ENCODE data around the gene ABI3.

ABI3 gene

DNA sequence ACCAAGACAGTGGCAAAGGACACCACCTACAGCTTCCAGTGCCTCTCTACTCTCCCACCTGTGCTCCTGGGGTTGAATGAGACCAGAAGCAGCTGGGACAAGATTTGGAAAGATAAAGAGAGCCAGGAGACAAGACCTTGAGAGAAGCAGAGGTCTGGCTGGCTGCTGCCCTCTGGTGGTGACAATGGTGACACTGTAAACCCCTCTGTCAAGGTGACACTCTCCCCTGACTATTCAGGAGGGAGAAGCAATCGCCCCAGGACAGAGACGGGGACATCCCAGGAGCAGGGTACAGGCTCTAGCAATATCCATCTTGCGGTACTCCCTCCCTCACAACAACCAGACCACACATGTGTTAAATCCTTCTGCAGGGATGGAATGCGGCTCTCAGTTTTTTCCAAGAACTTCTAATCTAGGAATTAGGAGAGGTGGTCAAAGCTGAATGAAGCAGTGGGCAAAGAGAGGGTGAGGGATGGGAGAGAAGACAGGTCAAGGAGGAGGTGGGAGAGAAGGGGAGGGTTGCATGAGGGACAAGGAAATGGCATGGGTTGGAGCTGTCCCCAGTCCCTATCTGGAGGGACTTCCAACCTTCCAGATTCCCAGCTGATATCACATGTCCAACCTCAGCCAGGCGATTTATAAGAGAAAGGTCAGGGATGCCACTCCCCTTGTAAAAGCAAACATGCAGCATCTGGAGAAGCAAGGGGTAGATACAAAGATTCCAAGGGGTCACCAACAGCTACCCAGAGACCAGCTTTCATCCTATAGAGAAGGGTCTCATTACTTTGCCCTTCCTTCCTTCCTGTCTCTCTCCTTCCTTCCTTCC lies 17.1 kb downstream of the ABI3 start:
- peak; percentile 25 for DNase-seq

DNA sequence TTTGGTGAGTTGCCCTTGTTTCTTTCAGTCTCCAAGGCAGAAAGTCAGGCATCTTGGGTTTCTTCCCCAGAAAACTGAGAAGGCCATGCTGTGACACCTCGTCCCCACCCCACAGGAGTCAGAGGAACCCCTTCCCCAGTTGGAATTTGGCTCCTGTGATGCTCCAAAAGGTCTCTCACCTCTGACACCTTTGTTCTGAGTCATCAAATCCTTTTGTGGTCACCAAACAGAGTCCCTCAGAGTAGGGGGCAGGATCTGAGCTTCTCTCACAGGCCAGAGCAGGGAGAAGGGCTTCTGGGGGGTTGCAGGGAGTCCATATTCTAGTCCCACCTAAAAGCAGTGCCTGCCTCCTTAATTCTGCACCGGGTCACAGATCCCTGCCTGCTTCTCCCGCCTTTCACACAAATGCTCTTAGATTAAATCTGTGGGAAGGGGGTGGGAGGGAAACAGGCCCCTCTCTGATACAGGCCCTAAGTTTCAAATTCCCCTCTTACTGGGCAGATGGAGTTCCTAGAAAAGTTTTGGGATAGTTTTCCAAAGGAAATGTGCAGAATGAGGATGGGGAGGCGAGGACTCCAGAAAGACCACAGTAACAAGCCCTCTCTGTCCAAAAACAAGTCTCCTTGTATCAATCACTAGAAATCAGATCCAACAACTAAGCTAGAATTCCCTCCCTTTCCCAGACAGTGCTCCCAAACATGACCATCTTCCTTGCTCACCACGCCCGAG lies 18.7 kb downstream of the ABI3 start:
- DNase-seq: no peak

GRCh38 chr17:49229805-49230600 lies 19.5 kb downstream of the ABI3 start:
- DNase-seq: no peak

GRCh38 chr17:49230636-49231562 lies 20.4 kb downstream of the ABI3 start, which contains the start of gene PHOSPHO1:
Gene PHOSPHO1, minus strand, starts transcription at chr17:49230787. Its CDS starts 4,096 bp downstream, at chr17:49226691.
- DNase-seq: peak; percentile 51

DNA sequence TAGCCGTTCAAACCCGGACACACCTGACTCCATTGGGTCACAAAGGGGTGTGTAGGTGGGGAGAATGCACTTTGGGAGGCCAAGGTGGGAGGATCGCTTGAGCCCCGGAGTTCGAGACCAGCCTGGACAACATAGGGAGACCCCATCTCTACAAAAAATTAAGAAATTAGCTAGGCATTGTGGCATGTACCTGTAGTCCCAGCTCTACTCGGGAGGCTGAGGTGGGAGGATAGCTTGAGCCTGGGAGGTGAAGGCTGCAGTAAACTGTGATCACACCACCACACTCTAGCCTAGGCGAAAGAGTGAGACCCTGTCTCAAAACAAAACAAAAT lies 21.0 kb downstream of the ABI3 start:
- no peak for DNase-seq

DNA sequence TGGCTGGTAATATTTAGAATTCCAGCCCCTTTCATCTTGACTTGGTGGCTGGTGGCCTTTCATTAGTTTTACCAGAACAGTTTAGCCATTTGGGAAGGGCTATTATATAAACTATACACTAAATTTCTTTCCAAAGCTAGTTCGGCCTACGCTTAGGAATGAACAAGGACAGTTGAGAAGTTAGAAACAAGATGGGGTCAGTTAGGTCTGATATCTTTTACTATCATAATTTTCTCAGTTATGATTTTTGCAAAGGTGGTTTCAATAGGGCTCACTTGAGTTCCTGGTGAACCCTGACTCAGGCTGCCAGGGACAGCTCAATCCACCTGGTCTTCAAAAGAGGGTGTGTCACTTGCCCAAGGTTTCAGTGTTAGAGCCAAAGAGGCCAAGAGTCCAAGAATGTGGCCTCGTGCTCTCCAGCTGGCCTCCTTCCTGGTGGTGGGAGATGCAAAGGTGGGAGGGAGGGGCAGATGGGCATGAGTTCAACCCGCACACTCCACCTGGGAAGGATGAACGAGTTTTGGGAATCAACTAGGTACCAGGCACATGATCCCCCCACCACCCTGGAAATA lies 24.1 kb downstream of the ABI3 start:
- no peak for DNase-seq

DNA sequence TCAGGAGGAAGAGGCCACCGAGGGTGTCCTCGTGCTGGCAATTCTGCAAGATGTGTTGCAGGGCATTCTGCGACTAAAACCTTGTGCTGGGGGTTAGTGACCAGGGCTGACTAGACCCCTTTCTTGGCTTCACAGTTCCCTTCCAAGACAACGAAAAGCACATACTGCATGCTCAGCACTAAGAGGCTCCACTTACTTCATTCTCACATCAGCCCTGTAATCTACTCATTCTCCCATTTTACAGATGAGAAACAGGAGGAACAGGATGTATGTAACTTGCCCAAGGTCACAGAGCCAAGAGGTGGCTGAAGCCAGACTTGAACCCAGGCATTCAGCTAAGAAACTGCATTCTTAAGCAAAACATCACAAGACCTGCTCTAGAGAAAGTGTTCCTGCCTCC lies 25.4 kb downstream of the ABI3 start:
- DNase-seq: no peak

DNA sequence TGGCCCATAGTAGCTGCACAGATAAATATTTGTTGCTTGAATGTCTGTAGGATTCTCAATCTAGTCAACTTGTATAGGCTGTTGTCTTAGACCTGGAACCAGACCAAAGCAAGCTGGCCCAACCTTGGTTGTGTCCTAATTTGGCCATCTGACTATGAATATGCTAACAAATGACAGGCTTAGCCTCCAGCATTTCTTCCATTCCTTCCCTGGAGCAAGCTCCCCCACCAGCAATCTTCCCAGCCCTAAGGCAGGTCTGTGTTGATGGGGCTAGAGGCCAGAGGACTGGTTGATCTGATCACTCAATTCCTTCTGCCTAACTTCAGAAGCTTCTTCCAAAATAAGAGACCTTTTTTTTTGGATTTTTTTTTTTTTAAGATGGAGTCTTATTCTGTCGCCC lies 29.5 kb downstream of the ABI3 start:
- no peak for DNase-seq

DNA sequence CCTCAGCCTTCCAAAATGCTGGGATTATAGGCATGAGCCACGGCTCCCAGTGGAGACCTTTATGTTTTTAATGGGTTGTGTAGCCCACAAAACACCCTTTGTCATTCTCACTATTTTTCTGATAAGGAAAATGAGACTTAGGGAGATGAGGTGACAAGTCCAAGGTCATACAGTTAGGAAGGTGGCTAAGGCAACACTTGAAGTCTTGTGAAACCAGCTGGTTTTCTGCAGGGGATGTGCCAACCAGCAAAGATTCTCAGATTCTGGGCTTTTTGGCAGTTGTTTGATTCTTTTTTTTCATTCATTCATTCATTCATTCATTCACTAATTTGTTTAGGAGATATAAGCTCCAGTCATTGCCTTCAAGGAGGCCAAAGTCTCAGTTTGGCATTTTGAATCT lies 30.1 kb downstream of the ABI3 start:
- no peak for DNase-seq

DNA sequence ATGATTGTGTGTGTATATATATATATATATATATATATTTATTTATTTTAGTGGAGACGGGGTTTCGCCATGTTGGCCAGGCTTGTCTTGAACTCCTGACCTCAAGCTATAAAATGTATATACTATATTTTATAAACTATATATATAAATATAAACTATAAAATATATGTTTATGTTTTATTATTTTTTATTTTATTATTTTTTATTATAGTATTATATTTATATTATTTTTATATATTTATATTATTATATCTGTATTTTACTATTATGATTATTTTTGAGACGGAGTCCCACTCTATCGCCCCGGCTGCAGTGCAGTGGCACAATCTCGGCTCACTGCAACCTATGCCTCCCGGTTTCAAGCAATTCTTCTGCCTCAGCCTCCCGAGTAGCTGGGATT lies 30.5 kb downstream of the ABI3 start:
- no peak for DNase-seq

DNA sequence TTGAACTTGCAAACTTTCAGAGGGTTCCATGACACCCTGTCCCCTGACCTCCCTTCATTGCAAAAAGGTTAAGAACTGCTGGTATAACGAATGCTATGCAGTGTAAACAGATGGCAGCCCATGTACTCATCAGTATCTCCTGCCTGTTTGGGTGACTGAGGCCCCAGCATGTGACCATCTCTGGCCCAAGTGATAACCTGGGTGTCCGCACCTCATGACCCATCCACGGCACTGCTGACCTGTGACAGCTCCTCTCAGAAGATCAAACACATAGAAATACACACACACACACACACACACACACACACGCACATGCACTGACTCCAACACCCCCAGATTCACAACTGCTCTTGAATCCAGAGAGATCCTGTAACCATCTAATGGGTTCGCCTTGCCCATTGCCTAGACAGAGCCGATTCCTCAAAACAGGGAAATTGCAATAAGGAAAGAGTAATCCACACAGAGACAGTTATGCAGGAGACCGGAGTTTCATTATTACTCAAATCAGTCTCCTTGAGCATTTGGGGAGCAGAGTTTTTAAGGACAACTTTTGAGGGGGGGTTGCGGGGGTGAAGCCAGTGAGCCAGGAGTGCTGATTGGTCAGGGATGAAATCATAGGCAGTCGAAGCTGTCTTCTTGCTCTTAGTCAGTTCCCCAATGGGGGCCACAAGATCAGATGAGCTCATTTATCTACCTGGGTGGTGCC lies 31.3 kb downstream of the ABI3 start:
- DNase-seq: no peak

DNA sequence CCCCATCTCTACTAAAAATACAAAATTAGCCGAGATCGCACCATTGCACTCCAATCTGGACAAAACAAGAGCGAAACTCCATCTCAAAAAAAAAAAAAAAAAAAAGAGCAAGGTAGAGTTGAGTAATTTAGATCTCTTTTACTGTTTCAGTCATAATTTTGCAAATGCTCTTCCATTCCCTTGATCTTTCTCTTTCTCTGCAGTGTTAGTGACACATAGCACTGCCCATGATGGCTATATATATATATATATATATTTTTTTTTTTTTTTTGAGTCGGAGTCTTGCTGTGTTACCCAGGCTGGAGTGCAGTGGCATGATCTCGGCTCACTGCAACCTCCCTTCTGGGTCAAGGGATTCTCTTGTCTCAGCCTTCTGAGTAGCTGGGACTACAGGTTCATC lies 32.3 kb downstream of the ABI3 start:
- no peak for DNase-seq

DNA sequence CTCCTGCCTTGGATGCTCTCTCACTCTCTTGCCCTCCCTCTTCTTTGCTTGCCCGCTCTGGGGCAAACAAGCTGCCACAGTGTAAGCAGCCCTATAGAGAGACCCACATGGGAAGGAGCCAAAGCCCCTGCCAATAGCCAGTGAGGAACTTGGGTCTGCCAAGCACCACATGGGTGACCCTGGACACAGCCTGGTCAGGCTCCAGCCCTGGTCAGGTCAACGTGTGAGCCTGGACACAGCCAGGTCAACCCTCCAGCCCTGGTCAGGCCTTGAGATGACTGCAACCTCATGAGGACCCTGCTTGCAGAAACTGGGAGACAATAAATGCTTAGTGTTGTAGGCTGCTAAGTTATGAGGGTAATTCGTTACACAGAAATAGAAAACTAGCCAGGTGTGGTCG lies 34.3 kb downstream of the ABI3 start:
- DNase-seq: no peak

DNA sequence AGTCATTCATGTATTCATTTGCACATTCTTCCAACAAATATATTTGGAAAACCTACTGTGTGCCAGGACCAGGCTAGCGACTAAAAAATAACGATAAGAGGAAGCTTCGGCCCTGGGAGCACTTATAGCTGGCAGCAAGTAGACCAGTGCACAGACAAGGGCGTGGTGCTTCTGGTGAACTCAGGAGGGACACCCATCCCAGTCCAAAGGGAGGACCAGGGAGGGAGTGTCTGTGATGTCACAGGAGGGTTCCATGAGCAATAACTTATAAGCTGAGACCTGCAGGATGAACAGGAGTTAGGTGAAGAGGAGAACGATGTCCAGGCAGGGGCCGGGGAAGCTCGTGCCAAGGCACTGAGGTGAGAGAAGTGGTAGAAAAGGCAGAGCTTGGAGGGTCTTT lies 37.4 kb downstream of the ABI3 start:
- DNase-seq: no peak

- no peak for DNase-seq
Measured at GRCh38 chr17:49249292-49249794, 38.8 kb downstream of the ABI3 start.

DNA sequence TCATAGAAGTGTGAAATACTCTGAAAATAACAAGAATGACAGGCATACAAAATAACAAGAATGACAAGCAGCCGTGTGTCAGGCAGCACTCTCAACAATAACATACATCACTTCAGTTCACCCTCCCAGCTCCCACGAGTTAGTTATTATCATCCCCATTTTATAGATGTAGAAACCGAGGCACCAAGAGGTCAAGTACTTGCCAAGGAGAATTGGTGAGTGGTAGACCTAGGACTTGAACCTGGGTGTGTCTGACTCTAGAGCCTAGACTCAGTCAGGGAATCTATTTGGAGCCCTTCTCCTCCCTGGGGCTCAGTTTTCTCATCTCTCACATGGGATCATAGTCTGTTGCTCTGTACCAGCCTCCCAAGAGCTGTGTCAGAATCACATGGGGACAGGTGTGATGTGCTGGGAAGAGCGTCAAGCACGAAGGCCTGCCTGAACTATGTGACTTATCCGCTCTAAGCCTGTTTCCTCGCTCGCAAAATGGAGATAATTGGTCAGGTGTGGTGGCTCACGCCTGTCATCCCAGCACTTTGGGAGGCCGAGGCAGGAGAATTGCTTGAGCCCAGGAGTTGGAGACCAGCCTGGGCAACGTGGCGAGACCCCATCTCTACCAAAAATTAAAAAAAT lies 39.5 kb downstream of the ABI3 start:
- no peak for DNase-seq

DNA sequence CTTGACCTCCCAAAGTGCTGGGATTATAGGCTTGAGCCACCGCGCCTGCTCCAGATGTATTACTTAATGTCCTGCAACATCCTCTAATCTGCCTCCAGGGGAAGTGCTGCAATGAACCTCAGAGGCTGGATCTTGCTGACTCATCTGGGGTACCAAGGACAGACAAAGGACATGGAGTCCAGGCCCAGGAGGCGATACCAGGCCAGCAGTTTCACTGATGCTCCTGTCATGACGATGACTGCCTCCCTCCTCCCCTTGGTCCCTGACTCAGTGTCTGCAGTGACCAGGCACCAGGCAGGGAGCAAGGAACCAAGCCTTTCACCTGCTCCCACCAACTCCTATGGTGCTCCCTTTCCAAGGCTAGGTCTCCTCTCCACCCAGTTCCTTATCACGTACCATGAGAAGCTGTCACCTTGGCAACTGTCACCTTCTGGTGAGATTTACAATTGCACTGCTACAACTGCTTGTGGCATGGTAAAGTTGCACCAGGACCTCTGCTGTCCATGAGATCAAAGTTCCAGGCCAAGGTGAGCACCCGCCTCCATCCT lies 41.7 kb downstream of the ABI3 start:
- no peak for DNase-seq

DNA sequence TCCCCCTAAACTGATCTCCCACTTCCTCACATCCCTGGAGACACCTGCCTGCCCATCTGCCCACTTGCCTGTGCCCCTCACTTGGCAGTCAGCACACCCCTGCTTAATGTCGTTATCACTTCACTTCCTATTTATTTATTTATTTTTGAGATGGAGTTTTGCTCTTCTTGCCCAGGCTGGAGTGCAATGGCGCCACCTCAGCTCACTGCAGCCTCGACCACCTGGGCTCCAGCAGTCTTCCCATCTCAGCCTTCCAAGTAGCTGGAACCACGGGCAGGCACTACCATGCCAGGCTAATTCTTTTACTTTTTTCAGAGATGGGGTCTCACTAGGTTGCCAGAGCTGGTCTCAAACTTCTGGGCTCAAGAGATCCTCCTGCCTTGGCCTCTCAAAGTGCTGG lies 43.6 kb downstream of the ABI3 start:
- no peak for DNase-seq

DNA sequence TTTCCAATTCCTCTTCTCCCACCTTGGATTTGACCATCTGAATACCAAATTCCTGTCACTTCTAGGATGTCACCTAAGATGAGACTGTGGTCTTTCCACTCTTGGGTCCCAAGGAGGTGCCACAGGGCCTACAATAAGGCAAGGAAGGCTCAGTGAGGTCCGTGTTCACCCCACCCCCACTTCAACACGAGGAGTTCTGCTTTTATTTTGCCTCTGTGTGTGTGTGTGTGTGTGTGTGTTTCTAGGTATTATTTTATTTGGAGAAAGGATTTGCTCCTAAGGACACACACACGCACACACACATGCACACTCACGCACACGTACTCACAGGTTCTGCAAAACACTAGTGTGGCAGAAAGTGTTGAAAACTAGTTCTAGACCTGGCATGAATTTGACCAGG lies 44.6 kb downstream of the ABI3 start:
- DNase-seq: no peak

GRCh38 chr17:49258394-49258793 lies 47.9 kb downstream of the ABI3 start:
- no peak for DNase-seq

DNA sequence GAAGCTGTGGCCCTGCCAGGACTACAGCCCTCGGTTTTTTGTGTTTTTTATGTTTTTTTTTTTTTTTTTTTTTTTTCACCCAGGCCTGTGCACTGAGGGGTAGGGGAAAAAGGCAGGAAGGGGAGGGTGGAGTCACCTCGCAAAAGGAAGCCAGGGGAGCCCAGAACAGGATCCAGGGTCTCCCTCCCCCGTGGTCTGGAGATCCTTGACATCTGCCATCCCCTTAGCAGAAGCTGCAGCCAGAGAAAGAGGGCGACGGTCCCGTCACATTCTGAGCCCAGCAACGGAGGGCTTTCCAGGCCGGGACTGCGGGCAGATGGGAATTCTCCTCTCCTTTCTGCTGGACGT lies 49.1 kb downstream of the ABI3 start:
- no peak for DNase-seq
